Endothelial cell (in vitro differentiated cells): Measurements from ENCODE around the gene NPS. TPM values are rescaled to one million over a fixed set of nuclear protein-coding genes. Genes with fewer than 3 reads are reported as not detected.

Experiments used
- DNase-seq: peaks from one replicate; pipeline ENCODE4 v3.0.0; 2021; ENCODE audit warnings: low spot score
- H3K27ac Mint-ChIP-seq: one replicate; pipeline ENCODE4 v1.8.0; 2021; ENCODE audit warnings: mixed read lengths, inconsistent platforms; ENCODE audit not compliant: unreplicated experiment
- H3K27me3 Mint-ChIP-seq: one replicate; pipeline ENCODE4 v1.8.0; 2021; ENCODE audit warnings: mild to moderate bottlenecking, moderate library complexity, mixed read lengths, inconsistent platforms; ENCODE audit not compliant: unreplicated experiment
- H3K36me3 Mint-ChIP-seq: one replicate; pipeline ENCODE4 v1.8.0; 2021; ENCODE audit warnings: mild to moderate bottlenecking, low read depth, mixed read lengths, inconsistent platforms; ENCODE audit not compliant: unreplicated experiment
- H3K4me1 Mint-ChIP-seq: one replicate; pipeline ENCODE4 v1.8.0; 2021; ENCODE audit warnings: mild to moderate bottlenecking, mixed read lengths, inconsistent platforms; ENCODE audit not compliant: unreplicated experiment
- H3K4me3 Mint-ChIP-seq: one replicate; pipeline ENCODE4 v1.8.0; 2021; ENCODE audit warnings: mild to moderate bottlenecking, mixed read lengths, inconsistent platforms; ENCODE audit not compliant: unreplicated experiment
- H3K9me3 Mint-ChIP-seq: one replicate; pipeline ENCODE4 v1.8.0; 2021; ENCODE audit warnings: mixed read lengths, inconsistent platforms; ENCODE audit not compliant: unreplicated experiment
- CTCF ChIP-seq: fragments of 200-600 bp; sonication (generic); IDR thresholded peaks from one replicate; pipeline ENCODE4 v1.5.0; 2021; ENCODE audit warnings: antibody characterized with exemption; ENCODE audit not compliant: unreplicated experiment
- total RNA-seq: library from RNA; stranded (reverse); fragmentation: NEBNext Ultra II Directional; extraction: Animal tissue kit (Norgen Biotek cat#: 25700); gene quantifications from one replicate; pipeline ENCODE4 v1.2.1, GENCODE V29; 2021; ENCODE audit not compliant: unreplicated experiment

The NPS gene
- total RNA-seq, 1 donor from 2014 or later, result not detected

- no peak overlapping the region for H3K4me3 Mint-ChIP-seq
- TF ChIP-seq CTCF, result no peak
- no peaks in the 10 kb centered on the region for H3K9me3 Mint-ChIP-seq
- no peak overlapping the region for H3K27ac Mint-ChIP-seq
- no peak for DNase-seq
- H3K27me3 Mint-ChIP-seq, result peaks cover 1% of the 10 kb centered on the region
- peaks cover 3% of the 10 kb centered on the region for H3K4me1 Mint-ChIP-seq
- no peaks in the 10 kb centered on the region for H3K36me3 Mint-ChIP-seq
These were observed 1.8 kb downstream of the NPS start for GRCh38 chr10:127550861-127551260.

- DNase-seq, result no peak
- no peak for TF ChIP-seq CTCF
- H3K36me3 Mint-ChIP-seq, result no peaks in the 10 kb centered on the region
- H3K4me3 Mint-ChIP-seq, result no peak overlapping the region
- peaks cover 1% of the 10 kb centered on the region for H3K27me3 Mint-ChIP-seq
- H3K9me3 Mint-ChIP-seq, result no peaks in the 10 kb centered on the region
- H3K27ac Mint-ChIP-seq, result no peak overlapping the region
- H3K4me1 Mint-ChIP-seq, result peaks cover 3% of the 10 kb centered on the region
These were observed 3.3 kb downstream of the NPS start for GRCh38 chr10:127552446-127552845.

- Mint-ChIP-seq H3K9me3 (no peaks in the 10 kb centered on the region), H3K36me3 (no peaks in the 10 kb centered on the region), H3K27me3 (peaks cover 1% of the 10 kb centered on the region), H3K4me3 (no peak overlapping the region), H3K4me1 (peaks cover 3% of the 10 kb centered on the region), H3K27ac (no peak overlapping the region)
- TF ChIP-seq CTCF, result no peak
- no peak for DNase-seq
These were observed 4.3 kb downstream of the NPS start for GRCh38 chr10:127553417-127553816.

GRCh38 chr10:127556916-127557315 lies 7.8 kb downstream of the NPS start:
- no peaks in the 10 kb centered on the region for H3K36me3 Mint-ChIP-seq
- peak; percentile 71 for DNase-seq
- no peak for TF ChIP-seq CTCF
- H3K27ac Mint-ChIP-seq, result no peak overlapping the region
- H3K9me3 Mint-ChIP-seq, result no peaks in the 10 kb centered on the region
- H3K27me3 Mint-ChIP-seq, result peaks cover 1% of the 10 kb centered on the region
- no peaks in the 10 kb centered on the region for H3K4me1 Mint-ChIP-seq
- H3K4me3 Mint-ChIP-seq, result no peak overlapping the region

DNA sequence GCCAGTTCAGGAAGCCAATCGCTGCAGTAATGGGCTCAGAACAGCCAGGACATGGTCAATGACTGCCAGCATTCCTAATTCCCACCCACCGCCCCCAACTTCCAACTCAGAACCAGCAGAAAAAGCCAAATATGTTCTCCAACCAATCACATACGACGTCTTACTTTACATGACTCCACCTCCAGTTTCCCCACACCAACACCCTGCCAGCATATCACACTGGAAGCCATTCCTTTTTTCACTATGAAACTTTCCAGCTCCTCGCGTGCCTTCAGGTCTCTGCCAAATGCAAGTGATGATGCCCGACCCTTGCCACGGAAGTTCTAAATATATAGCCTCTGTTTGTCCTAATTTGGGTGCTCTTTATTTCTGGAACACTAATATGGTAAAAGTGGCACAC lies 12.5 kb downstream of the NPS start:
- DNase-seq, result no peak
- Mint-ChIP-seq H3K27me3 (no peaks in the 10 kb centered on the region), H3K27ac (no peak overlapping the region), H3K4me3 (no peak overlapping the region), H3K9me3 (no peaks in the 10 kb centered on the region), H3K4me1 (no peaks in the 10 kb centered on the region), H3K36me3 (no peaks in the 10 kb centered on the region)
- no peak for TF ChIP-seq CTCF
